ENCODE data around the gene FZD10.

GRCh38 chr12:130162267-130162666 is at the start of gene FZD10:
- TF ChIP-seq EZH2 (IDR thresholded peaks at IDR 0.05; ENCODE audit: low read depth): no peak
- no peak for TF ChIP-seq CTCF (conservative IDR thresholded peaks at IDR 0.05)
